Bronchial epithelial cell (primary cell): ENCODE data around the gene B4GALT5. TPM values are rescaled to one million over a fixed set of nuclear protein-coding genes. Genes with fewer than 3 reads are reported as not detected.
"Not testable (repeated sequence)": the region's sequence is repeated elsewhere in the genome, so short reads cannot be mapped to it uniquely, and the experiment has no call there.

ENCODE experiments used
- DNase-seq: peaks from one replicate; pipeline ENCODE4 v3.0.0-alpha.2; 2010; ENCODE audit warnings: low read depth
- FAIRE-seq: peaks from 2 replicates; lab custom pipeline; 2011; peaks lifted over from hg19 to GRCh38; lab: Jason Lieb, UNC
- H3K27me3 ChIP-seq: 2 replicates; pipeline ENCODE4 v1.5.1; 2011; ENCODE audit warnings: low read length; ENCODE audit not compliant: control insufficient read depth, insufficient read depth
- H3K36me3 ChIP-seq: 2 replicates; pipeline ENCODE4 v1.5.1; 2011; ENCODE audit warnings: low read length; ENCODE audit not compliant: control insufficient read depth, insufficient read depth
- H3K4me3 ChIP-seq: 2 replicates; pipeline ENCODE4 v1.5.1; 2011; ENCODE audit warnings: mild to moderate bottlenecking, low read depth, low read length, control low read depth
- total RNA-seq: library from RNA; depleted of rRNA; stranded (reverse); fragments of >200 nt; gene quantifications from 2 replicates; pipeline ENCODE4 v1.2.1, GENCODE V29; 2014
- TF ChIP-seq, protein P1 (sequence below): IDR thresholded peaks from 2 replicates; pipeline ENCODE4 v1.5.1; 2011; ENCODE audit warnings: mild to moderate bottlenecking, moderate library complexity, low read length, control low read depth, inconsistent platforms; ENCODE audit not compliant: insufficient read depth, severe bottlenecking

Gene B4GALT5
- total RNA-seq, 1 donor from 2014 or later, result 9.7 TPM

DNA sequence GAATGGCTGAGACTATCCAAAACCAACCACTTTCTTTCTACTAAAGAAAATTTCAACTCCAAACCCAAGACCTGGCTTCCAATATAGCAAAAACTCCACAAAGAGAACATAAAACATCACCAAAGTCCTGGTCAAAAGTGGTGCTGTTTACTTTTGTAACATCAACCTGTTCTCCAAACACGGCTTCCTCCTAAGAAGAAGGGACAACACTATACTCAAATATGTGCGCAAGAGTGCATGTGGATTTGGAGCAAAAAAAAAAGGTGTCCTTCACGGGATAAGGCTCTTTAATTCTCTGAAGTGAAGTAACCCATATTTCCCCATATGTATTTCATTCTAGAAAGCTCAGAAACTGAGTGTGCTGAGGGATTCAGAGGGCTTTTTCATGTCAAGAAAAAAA is 6.6 kb downstream of the B4GALT5 start:
- TF ChIP-seq, protein P1, sequence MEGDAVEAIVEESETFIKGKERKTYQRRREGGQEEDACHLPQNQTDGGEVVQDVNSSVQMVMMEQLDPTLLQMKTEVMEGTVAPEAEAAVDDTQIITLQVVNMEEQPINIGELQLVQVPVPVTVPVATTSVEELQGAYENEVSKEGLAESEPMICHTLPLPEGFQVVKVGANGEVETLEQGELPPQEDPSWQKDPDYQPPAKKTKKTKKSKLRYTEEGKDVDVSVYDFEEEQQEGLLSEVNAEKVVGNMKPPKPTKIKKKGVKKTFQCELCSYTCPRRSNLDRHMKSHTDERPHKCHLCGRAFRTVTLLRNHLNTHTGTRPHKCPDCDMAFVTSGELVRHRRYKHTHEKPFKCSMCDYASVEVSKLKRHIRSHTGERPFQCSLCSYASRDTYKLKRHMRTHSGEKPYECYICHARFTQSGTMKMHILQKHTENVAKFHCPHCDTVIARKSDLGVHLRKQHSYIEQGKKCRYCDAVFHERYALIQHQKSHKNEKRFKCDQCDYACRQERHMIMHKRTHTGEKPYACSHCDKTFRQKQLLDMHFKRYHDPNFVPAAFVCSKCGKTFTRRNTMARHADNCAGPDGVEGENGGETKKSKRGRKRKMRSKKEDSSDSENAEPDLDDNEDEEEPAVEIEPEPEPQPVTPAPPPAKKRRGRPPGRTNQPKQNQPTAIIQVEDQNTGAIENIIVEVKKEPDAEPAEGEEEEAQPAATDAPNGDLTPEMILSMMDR, result no peak
- Histone ChIP-seq H3K27me3 (no peaks in the 10 kb centered on the region), H3K36me3 (no peaks in the 10 kb centered on the region), H3K4me3 (no peak overlapping the region)
- FAIRE-seq, result no peak
- no peak for DNase-seq

DNA sequence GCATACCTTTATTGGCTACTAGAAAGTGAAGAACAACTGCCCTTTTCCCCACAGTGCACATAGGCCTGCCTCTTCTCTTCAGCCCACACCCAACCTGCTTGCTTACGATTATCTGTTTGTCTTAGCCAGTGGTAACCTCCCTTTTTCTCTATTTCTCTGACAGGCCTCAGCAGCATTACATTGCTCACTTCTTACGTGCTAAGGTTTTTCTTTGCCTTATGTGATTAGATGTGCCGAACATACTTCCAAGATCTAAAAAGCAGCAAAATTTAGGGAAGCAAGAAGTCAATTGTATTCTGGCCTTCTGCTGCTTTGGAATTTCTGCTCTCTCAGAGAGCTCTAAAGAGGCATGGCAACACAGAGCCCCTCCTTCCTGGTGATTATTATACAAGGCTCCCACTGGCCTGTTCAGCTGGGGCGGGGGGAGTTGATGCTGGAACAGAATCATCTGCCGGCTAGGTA is 7.0 kb downstream of the B4GALT5 start:
- no peak for DNase-seq
- H3K4me3 ChIP-seq, result no peak overlapping the region
- H3K27me3 ChIP-seq, result no peaks in the 10 kb centered on the region
- no peak for FAIRE-seq
- TF ChIP-seq, protein P1, result no peak
- no peaks in the 10 kb centered on the region for H3K36me3 ChIP-seq

DNA sequence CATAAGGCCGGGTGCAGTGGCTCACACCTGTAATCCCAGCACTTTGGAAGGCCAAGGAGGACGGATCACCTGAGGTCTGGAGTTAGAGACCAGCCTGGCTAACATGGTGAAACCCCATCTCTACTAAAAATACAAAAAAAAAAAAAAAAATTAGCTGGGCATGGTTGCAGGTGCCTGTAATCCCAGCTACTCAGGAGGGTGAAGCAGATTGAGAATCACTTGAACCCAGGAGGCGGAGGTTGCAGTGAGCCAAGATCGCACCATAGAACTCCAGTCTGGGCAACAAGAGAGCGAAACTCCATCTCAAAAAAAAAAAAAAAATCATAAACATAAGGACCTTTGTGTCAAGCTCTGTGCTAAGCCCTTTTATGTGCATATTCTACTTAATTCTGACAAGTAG is 7.8 kb downstream of the B4GALT5 start:
- FAIRE-seq, DNase-seq, H3K27me3 ChIP-seq, H3K4me3 ChIP-seq, H3K36me3 ChIP-seq: not testable (repeated sequence)

DNA sequence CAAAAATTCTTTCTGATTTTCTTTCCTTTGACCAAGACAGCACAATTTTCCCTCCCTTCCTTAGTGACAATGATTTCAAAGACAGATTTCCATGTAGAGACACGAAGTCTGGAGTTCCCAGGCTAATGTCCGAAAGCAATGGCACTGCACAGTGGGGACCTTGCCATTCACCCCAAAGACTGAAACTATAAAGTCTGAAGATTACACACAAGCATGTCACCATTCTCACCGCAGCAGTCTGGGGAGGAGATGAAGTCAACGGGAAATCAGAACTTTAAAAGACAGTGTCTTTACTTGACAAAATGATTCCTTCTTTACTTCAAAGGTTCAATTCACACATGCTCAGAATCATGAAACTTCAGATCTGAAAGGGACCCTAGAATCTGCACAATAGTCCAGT is 8.3 kb downstream of the B4GALT5 start:
- TF ChIP-seq, protein P1, result no peak
- no peak for FAIRE-seq

DNA sequence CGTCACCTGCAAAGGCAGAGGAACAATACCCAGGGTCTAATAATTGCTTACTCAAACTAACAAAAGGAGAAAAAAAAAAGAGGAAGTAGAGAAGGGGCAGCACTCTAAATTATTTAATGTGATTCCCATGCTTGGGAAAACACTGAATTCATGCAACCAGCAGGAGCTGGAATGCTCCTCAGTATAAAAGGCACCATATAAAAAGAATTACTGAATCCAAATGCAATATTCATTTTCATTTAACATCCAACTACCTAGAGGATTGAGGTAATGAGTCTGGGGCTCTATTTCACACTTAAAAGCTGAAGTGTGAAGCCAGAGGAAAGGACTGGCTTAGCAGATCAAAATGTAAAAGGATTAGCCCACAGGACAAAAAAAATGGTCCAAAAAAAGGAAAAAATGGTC is 8.7 kb downstream of the B4GALT5 start:
- no peaks in the 10 kb centered on the region for H3K36me3 ChIP-seq
- FAIRE-seq, result no peak
- no peak for DNase-seq
- TF ChIP-seq, protein P1, result no peak
- no peak overlapping the region for H3K4me3 ChIP-seq
- no peaks in the 10 kb centered on the region for H3K27me3 ChIP-seq

More for the DNA sequence above, 8.3 kb downstream of the B4GALT5 start:
- Histone ChIP-seq H3K27me3 (no peaks in the 10 kb centered on the region), H3K36me3 (no peaks in the 10 kb centered on the region), H3K4me3 (no peak overlapping the region)
- DNase-seq, result no peak

DNA sequence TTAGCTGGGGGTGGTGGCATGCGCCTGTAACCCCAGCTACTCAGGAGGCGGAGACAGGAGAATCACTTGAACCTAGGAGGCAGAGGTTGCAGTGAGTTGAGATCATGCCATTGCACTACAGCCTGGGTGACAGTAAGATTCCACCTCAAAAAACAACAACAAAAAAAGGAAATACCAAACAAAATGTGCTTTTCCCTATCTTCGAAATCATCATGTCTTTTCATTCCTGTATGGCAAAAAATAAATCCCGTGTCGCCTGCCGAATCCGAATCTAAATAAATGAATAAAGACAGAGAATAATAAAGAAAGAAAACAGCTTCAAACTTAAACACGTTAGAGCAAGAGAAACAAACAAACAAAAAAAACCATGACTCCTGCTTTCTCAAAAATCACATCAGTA is 11.8 kb downstream of the B4GALT5 start:
- no peak for DNase-seq
- FAIRE-seq, result no peak
- no peak overlapping the region for H3K4me3 ChIP-seq

More for the DNA sequence above, 11.8 kb downstream of the B4GALT5 start:
- TF ChIP-seq, protein P1, result no peak
- Histone ChIP-seq H3K27me3 (no peaks in the 10 kb centered on the region), H3K36me3 (no peaks in the 10 kb centered on the region)
